Activated CD4-positive, CD25-positive, alpha-beta regulatory T cell treated with anti-CD3 and anti-CD28 coated beads, Interleukin-2, amount 50 U/mL, for 16 hours (primary cell): ENCODE results near the gene CFAP119.
"Not testable (repeated sequence)": the region's sequence is repeated elsewhere in the genome, so short reads cannot be mapped to it uniquely, and the experiment has no call there.

Experiments used
- DNase-seq: peaks from one replicate; pipeline ENCODE4 v3.0.0-alpha.2; 2020; ENCODE audit warnings: low read depth, low spot score

Gene CFAP119

GRCh38 chr16:30761928-30762902 is at the start of gene CFAP119, which contains the start of gene RNF40:
Gene CFAP119 (minus strand): TSS chr16:30762062. CDS start chr16:30761748, 314 bp downstream.
Gene RNF40 (plus strand): TSS chr16:30762322. CDS start chr16:30762546, 224 bp downstream.
- peak; percentile 82 for DNase-seq

GRCh38 chr16:30809675-30810074 is 47.8 kb upstream of the CFAP119 start:
- DNase-seq = not testable (repeated sequence)

DNA sequence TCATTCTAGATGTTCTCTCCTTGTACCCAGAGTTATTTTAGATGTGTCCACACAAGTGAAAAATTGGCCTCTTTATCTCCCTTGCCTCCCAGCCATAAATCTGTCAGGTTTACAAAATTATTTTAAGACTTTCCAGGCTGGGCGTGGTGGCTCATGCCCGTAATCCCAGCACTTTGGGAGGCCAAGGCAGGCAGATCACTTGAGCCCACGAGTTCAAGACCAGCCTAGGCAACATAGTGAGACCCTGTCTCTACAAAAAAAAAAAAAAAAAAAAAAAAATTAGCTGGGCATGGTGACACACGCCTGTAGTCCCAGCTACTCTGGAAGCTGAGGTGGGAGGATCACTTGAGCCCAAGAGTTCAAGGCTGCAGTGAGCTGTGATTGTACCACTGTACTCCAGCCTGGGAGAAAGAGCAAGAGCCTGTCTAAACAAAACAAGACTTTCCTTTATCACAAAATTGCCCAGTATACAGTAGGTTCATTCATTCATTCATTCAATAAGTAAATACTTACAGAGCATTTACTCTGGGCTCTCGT is 47.1 kb upstream of the CFAP119 start:
- not testable (repeated sequence) for DNase-seq

DNA sequence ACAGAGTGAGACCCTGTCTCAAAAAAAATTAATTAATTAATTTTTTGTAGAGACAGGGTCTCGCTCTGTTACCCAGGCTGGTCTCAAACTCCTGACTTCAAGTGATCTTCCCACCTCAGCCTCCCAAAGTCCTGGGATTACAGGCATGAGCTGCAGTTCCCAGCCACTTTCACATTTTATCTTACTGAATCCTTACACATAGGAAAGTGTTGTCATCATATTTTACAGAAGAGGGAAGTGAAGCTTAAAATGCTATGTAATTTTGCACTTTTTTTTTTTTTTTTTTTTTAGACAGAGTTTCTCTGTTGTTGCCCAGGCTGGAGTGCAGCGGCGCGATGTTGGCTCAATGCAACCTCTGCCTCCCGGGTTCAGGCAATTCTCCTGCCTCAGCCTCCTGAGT is 46.3 kb upstream of the CFAP119 start:
- no peak for DNase-seq

GRCh38 chr16:30805370-30806169 is 43.7 kb upstream of the CFAP119 start:
- no peak for DNase-seq

- no peak for DNase-seq
These were observed 43.2 kb upstream of the CFAP119 start for GRCh38 chr16:30805056-30805369.

DNA sequence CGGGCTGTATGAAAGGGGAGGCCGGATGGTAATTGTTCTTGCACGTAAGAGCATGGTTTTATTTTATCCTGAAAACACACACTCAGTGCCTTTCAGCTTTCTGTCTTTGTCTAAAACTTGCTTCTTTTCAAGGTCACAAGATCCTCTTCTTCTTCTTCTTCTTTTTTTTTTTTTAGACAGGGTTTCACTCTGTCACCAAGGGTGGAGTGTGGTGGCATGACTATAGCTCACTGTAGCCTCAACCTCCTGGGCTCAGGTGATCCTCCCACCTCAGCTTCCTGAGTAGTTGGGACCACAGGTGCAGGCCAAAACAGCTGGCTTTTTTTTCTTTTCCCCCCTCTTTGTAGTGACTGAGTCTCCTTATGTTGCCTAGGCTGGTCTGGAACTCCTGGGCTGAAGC is 41.1 kb upstream of the CFAP119 start:
- DNase-seq = no peak

- no peak for DNase-seq
These were observed 35.9 kb upstream of the CFAP119 start for GRCh38 chr16:30797670-30798309.

GRCh38 chr16:30794634-30795033 is 32.8 kb upstream of the CFAP119 start:
- no peak for DNase-seq

- no peak for DNase-seq
These were observed 31.7 kb upstream of the CFAP119 start for GRCh38 chr16:30793508-30794069.

DNA sequence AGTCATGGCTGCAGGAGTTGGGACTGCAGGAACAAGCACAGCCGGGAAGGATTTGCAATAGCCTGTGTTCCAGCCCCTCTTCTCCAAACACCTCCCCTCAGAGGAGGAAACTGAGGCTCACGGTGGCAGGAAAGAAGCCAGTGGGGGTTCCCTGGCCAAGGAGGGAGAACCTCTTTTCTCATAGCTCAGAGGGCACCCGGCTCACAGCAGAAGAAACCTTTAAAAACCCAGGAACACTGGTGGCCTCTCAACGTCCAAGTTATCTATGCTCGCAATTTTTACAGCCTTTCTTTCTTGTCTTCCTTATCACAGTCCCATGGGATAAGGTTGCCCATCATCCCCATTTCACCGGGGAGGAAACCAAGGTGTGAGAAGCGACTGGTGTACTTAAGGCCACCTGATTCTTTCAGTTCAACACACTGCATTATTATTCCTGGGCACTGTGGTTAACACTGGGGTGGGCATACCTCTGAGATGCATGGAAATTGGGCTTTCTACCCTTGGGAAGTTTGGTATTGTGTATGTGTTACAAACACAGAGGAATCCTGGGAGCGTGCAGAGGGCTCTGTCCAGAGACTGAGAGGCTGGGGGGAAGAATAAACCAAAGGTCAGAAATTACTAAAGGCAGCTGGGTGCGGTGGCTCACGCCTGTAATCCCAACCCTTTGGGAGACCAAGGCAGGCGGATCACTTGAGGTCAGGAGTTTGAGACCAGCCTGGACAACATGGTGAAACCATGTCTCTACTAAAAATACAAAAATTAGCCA is 25.9 kb upstream of the CFAP119 start:
- DNase-seq = no peak

DNA sequence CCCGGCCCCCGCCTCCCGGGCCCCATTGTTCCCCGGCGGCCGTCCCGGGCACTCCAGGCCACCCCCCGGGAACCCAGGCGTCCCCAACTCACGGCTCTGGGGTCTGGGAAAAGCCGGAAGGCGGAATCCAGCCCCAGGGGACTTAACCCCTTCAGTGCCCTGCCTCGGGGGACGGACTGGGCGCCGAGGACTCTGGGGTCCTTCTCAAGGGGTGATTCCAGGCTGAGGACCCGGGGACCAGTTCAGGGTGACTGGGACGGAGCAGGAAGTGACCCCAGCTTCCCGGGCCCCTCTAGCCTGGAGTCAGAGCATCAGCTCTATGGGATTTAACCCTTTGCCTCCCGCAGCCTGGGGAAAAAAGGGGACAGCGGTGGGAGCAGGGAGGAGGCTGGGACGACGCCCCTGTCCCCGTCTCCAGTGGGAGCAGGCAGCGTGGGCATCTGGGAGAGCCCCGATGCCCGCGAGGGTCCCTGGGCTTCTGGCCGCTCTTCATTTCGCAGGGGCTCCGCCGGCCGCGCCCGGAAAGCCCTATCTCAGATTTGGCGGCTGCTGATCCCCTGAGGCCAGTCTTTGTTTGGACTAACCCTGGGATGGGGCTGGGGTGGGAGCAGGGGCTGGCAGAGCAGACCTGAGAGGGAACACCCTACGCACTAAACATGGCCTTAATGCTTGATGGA is 25.2 kb upstream of the CFAP119 start, which contains the start of gene ZNF629:
TSS of gene ZNF629 (minus strand) at position 270 of the 677 bp plus-strand sequence. CDS start 2,723 bp downstream, outside the sequence.
- DNase-seq = no peak

DNA sequence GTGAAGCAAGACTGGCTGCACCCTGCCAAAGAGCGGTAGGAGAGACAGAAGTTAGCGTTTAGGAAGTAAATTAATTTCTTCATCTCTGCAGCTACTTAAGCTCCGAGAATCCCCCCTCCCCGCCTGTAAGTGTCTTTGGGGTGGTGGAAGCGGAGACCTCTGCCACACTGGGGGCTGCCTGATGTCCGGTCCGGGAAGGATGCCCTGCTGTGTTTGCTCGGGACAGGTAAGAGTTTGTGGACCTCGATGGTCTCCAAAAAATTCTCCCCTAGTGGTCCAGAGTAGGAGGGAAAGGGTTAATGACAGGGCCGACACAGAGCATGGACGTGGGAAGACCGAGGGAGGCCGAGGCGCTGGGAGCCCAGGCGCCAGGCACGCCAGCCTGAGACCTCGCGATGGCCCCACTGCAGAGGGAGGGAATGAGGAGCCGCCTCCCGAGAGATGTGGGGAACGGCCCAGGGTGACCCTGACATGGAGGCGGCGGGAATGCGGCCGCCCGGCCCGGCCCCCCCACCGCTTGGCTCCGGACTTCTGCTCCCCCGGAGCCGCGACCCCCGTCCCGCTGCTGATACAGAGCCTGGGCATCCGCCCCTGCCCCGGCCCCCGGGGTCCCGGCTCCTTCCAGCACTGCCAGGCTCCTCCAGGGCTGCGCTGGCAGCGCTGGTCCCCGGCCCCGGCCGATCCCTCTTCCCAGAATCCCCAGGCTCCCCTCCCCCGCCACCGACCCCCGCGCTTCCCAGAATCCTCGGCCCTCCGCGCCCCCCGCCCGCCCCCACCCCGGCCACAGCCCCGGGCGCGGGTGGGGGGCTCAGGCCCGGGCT is 24.5 kb upstream of the CFAP119 start:
- DNase-seq = no peak

DNA sequence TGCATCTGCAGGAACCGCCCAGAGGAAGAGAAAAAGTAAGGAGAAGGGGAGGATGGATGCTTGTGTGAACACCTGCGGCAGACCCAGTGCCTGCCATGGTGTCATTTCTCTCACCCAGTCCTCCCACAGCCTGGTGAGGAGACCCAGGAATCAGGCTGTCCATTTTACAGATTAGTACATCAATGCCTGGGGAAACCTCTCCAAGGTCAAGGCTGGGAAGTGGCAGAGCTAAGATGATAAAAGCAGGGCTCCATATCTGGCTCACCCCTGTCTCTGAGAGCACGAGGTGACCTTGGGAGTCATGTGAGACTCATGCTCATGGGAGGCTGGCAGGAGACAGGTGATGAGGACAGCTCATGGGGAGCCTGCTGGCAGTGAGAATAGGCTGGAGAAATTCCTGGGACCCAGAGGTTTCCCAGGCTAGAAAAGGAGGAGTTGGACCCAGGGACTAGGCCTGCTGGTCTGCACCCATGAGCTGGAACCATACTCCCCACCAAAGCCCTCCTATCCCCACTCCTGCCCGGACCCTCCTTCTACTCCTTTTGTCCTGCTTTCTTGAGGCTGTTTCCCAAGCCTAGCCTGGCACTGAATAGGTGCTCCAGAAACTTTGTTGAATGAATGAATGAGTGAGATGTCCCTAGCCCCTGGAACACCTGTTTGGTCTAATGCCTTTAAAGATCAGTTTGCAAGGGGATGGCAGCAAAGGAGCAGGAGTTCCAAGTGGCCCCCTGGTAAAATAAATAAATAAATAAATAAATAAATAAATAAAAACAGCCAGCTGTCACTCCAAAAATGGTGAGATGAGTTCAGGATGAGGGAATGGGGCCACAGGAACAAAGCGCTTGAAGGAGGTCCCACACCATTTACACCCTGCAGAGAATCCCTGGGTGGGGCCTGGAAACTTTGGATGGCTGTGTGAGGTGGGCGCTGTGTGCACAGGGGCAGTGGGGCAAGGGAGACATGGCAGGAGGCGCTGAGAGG is 23.6 kb upstream of the CFAP119 start:
- DNase-seq = no peak

- no peak for DNase-seq
These were observed 22.4 kb upstream of the CFAP119 start for GRCh38 chr16:30784215-30784614.

DNA sequence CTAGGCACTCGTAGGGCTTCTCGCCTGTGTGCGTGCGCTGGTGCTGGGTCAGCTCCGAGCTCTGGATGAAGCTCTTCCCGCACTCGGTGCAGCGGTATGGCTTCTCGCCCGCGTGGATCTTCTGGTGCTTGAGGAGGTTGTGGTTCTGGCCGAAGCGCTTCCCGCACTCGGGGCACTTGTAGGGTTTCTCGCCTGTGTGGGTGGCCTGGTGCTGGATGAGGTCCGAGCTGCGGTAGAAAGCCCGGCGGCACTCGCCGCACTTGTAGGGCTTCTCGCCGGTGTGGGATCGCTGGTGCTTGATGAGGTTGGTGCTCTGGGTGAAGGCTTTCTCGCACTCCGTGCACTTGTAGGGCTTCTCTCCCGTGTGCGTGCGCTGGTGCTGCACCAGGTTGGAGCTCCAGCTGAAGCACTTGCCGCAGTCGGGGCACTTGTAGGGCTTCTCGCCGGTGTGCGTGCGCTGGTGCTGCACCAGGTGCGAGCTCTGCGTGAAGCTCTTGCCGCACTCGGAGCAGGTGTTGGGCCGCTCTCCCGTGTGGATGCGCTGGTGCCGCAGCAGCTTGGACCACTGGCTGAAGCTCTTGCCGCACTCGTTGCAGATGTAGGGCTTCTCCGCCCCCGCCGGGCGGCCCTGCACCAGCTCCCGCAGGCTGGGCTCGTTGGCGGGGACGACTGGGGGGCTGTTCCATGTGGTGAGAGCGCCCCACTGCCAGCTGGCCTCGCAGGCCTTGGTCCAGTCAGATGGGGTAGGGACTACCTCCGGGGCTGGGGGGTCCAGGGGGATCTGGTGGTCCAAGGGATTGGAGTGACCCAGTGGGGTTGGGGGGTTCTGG is 21.6 kb upstream of the CFAP119 start:
- DNase-seq = no peak
